K562 (cell line): Measurements from ENCODE around the gene CBFA2T2. TPM values are rescaled to one million over a fixed set of nuclear protein-coding genes. Genes with fewer than 3 reads are reported as not detected.

Experiments
- GTF2A2 ChIP-seq: IDR thresholded peaks from 2 replicates; pipeline ENCODE4 v1.6.1; 2016; ENCODE audit warnings: mild to moderate bottlenecking, missing genetic modification characterization, missing compliant biosample characterization
- SRSF9 ChIP-seq: fragments of 200-400 bp; formaldehyde crosslinking; IDR thresholded peaks from 2 replicates; pipeline ENCODE4 v1.6.1; 2017; ENCODE audit warnings: low read depth, low read length, borderline replicate concordance
- ZEB2 ChIP-seq: fragments of 450-650 bp; IDR thresholded peaks from 2 replicates; pipeline ENCODE4 v1.6.1; 2016
- polyA plus RNA-seq, 8 experiments: library from polyadenylated mRNA; depleted of rRNA in 4 of 8; stranded (reverse) in 5 of 8; unstranded in 3 of 8; fragments of >200 nt; fragmentation: Nextera tagmentation in 2 of 8; fragmentation: Illumina TruSeq in 1 of 8; extraction: Ambion mirVana in 2 of 8; extraction: Trizol in 1 of 8; gene quantifications; 2 replicates each; pipeline versions ENCODE4 v1.2.1 to v1.2.3, GENCODE V29; 2011 to 2014; ENCODE audit warnings: inconsistent platforms in 1 of 8, missing spikeins in 1 of 8
- total RNA-seq, 7 experiments: library from RNA; depleted of rRNA in 6 of 7; stranded (reverse); fragments of >200 nt in 6 of 7; fragmentation: Illumina TruSeq in 2 of 7; extraction: Trizol in 2 of 7; gene quantifications; 2 replicates each; pipeline versions ENCODE4 v1.2.1 to v1.2.3, GENCODE V29; 2011 to 2021; ENCODE audit warnings: low replicate concordance in 1 of 7
- TF ChIP-seq, protein P1 (sequence below): sonication (generic); formaldehyde crosslinking; IDR thresholded peaks from 2 replicates; pipeline ENCODE4 v1.8.0; 2023; ENCODE audit warnings: missing genetic modification reagents, mild to moderate bottlenecking, borderline replicate concordance
- TF ChIP-seq, protein P2 (sequence below): fragments of 200-800 bp; sonication (Bioruptor generic); IDR thresholded peaks from 2 replicates; pipeline ENCODE4 v1.6.1; 2017; ENCODE audit warnings: missing genetic modification characterization, missing compliant biosample characterization
- TF ChIP-seq, protein P3 (sequence below), 2 experiments: fragments of 200-800 bp in 1 of 2; sonication (Bioruptor generic) in 1 of 2; sonication (generic) in 1 of 2; formaldehyde crosslinking in 1 of 2; IDR thresholded peaks in 1 of 2; conservative IDR thresholded peaks in 1 of 2; 2 replicates each; pipeline versions ENCODE4 v1.5.0 to v1.6.1; 2016 to 2020; ENCODE audit warnings: missing compliant biosample characterization in 1 of 2, missing genetic modification characterization in 1 of 2, missing genetic modification reagents in 1 of 2
- TF ChIP-seq, protein P4 (sequence below), 2 experiments: fragments of 450-650 bp; formaldehyde crosslinking in 1 of 2; IDR thresholded peaks; 2 replicates each; pipeline versions ENCODE4 v1.4.0 to v1.6.1; 2014 to 2020; ENCODE audit warnings: mild to moderate bottlenecking in 2 of 2, borderline replicate concordance in 1 of 2, low read depth in 1 of 2

The CBFA2T2 gene
- total and polyA plus RNA-seq, 9 of the 15 experiments (the other 6 are each of a cell fraction or from before 2014, with no cell fraction given), result 0.27 to 9.6 (median 5.8) TPM

DNA sequence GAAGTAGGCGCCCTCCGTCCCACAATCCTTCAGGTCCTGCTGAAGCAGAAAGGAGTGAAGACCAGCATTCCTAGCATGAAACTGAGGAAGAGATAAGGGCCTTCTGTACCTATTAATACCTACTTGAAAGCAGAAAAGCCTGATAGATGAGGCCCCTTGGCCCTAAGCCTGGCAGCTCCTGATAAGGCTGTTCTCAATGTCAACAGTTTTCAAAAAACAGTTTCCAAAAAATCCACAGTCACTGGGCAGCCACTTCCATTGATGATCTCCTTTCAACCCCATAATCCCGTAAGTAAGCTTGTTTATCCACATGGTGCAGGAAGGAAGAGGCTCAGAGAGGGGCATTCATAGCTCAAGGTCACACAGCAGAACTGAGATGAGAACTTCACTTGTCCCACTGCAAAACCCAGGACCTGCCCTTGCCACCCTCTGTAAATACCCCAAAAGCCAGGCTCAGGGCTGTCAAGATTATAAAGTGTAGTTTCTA lies 199.1 kb downstream of the CBFA2T2 start (continued):
- TF ChIP-seq, protein P1, sequence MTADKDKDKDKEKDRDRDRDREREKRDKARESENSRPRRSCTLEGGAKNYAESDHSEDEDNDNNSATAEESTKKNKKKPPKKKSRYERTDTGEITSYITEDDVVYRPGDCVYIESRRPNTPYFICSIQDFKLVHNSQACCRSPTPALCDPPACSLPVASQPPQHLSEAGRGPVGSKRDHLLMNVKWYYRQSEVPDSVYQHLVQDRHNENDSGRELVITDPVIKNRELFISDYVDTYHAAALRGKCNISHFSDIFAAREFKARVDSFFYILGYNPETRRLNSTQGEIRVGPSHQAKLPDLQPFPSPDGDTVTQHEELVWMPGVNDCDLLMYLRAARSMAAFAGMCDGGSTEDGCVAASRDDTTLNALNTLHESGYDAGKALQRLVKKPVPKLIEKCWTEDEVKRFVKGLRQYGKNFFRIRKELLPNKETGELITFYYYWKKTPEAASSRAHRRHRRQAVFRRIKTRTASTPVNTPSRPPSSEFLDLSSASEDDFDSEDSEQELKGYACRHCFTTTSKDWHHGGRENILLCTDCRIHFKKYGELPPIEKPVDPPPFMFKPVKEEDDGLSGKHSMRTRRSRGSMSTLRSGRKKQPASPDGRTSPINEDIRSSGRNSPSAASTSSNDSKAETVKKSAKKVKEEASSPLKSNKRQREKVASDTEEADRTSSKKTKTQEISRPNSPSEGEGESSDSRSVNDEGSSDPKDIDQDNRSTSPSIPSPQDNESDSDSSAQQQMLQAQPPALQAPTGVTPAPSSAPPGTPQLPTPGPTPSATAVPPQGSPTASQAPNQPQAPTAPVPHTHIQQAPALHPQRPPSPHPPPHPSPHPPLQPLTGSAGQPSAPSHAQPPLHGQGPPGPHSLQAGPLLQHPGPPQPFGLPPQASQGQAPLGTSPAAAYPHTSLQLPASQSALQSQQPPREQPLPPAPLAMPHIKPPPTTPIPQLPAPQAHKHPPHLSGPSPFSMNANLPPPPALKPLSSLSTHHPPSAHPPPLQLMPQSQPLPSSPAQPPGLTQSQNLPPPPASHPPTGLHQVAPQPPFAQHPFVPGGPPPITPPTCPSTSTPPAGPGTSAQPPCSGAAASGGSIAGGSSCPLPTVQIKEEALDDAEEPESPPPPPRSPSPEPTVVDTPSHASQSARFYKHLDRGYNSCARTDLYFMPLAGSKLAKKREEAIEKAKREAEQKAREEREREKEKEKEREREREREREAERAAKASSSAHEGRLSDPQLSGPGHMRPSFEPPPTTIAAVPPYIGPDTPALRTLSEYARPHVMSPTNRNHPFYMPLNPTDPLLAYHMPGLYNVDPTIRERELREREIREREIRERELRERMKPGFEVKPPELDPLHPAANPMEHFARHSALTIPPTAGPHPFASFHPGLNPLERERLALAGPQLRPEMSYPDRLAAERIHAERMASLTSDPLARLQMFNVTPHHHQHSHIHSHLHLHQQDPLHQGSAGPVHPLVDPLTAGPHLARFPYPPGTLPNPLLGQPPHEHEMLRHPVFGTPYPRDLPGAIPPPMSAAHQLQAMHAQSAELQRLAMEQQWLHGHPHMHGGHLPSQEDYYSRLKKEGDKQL, result no peak
- peak; percentile 90 for TF ChIP-seq ZEB2
- TF ChIP-seq GTF2A2 (tag), result no peak
- TF ChIP-seq SRSF9, result no peak
- TF ChIP-seq, protein P2, sequence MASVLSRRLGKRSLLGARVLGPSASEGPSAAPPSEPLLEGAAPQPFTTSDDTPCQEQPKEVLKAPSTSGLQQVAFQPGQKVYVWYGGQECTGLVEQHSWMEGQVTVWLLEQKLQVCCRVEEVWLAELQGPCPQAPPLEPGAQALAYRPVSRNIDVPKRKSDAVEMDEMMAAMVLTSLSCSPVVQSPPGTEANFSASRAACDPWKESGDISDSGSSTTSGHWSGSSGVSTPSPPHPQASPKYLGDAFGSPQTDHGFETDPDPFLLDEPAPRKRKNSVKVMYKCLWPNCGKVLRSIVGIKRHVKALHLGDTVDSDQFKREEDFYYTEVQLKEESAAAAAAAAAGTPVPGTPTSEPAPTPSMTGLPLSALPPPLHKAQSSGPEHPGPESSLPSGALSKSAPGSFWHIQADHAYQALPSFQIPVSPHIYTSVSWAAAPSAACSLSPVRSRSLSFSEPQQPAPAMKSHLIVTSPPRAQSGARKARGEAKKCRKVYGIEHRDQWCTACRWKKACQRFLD, result peak; percentile 73
- TF ChIP-seq, protein P3, sequence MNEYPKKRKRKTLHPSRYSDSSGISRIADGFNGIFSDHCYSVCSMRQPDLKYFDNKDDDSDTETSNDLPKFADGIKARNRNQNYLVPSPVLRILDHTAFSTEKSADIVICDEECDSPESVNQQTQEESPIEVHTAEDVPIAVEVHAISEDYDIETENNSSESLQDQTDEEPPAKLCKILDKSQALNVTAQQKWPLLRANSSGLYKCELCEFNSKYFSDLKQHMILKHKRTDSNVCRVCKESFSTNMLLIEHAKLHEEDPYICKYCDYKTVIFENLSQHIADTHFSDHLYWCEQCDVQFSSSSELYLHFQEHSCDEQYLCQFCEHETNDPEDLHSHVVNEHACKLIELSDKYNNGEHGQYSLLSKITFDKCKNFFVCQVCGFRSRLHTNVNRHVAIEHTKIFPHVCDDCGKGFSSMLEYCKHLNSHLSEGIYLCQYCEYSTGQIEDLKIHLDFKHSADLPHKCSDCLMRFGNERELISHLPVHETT (CRISPR knock-in tag; conservative IDR thresholded peaks at IDR 0.05 in 1 of 2, IDR thresholded peaks at IDR 0.05 in 1 of 2), result peak in 1 of 2 experiments; percentile 75; a peak in 1 of 4 replicates
- TF ChIP-seq, protein P4, sequence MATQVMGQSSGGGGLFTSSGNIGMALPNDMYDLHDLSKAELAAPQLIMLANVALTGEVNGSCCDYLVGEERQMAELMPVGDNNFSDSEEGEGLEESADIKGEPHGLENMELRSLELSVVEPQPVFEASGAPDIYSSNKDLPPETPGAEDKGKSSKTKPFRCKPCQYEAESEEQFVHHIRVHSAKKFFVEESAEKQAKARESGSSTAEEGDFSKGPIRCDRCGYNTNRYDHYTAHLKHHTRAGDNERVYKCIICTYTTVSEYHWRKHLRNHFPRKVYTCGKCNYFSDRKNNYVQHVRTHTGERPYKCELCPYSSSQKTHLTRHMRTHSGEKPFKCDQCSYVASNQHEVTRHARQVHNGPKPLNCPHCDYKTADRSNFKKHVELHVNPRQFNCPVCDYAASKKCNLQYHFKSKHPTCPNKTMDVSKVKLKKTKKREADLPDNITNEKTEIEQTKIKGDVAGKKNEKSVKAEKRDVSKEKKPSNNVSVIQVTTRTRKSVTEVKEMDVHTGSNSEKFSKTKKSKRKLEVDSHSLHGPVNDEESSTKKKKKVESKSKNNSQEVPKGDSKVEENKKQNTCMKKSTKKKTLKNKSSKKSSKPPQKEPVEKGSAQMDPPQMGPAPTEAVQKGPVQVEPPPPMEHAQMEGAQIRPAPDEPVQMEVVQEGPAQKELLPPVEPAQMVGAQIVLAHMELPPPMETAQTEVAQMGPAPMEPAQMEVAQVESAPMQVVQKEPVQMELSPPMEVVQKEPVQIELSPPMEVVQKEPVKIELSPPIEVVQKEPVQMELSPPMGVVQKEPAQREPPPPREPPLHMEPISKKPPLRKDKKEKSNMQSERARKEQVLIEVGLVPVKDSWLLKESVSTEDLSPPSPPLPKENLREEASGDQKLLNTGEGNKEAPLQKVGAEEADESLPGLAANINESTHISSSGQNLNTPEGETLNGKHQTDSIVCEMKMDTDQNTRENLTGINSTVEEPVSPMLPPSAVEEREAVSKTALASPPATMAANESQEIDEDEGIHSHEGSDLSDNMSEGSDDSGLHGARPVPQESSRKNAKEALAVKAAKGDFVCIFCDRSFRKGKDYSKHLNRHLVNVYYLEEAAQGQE (IDR thresholded peaks at IDR 0.05; ENCODE audit: borderline replicate concordance), result no peak
- TF ChIP-seq, protein P4 (CRISPR knock-in tag; IDR thresholded peaks at IDR 0.05; ENCODE audit: low read depth), result no peak
